Measurements from ENCODE around the gene BCL7A. TPM values are rescaled to one million over a fixed set of nuclear protein-coding genes. Genes with fewer than 3 reads are reported as not detected.
A peak's percentile ranks its signal among the peaks of the same experiment; 100 is the strongest.

Gene BCL7A
- total and polyA plus RNA-seq, 9 of the 15 experiments (the other 6 are each of a cell fraction or from before 2014, with no cell fraction given) = 0.25 to 21.9 (median 14.9) TPM

GRCh38 chr12:122009741-122010140 is 11.9 kb upstream of the BCL7A start:
- no peaks in the 10 kb centered on the region for H3K9me1 ChIP-seq (ENCODE audit: control insufficient read depth, insufficient read depth, low read length)
- no peaks in the 10 kb centered on the region for H3K36me3 ChIP-seq (ENCODE audit: control insufficient read depth, insufficient read depth, low read length)
- ChIA-PET CTCF (ENCODE audit: low intra/inter-chr PET ratio) (no interaction called here), POLR2A (no interaction called here)
- no peak overlapping the region for H3K27ac ChIP-seq (ENCODE audit: extremely low read depth, low read depth, low read length)
- H4K20me1 ChIP-seq (replicated peaks; ENCODE audit: control insufficient read depth, insufficient read depth, low read length) = no peaks in the 10 kb centered on the region
- H3K9ac ChIP-seq (ENCODE audit: insufficient read depth in 1 of 2, low read depth in 2 of 2, low read length in 2 of 2) = 0 out of 4 replicates have a peak overlapping the region, but pooled peaks of 1 of the 2 experiments have one; percentile 21
- no peak overlapping the region for H3K4me2 ChIP-seq (ENCODE audit: insufficient read depth, low read length)
- FAIRE-seq (no peak), DNase-seq (ENCODE audit: extremely low read depth in 1 of 4, low spot score in 3 of 4) (no peak), ATAC-seq (no peak)
- no peak overlapping the region for H2AFZ ChIP-seq (ENCODE audit: low read depth, low read length)
- no peaks in the 10 kb centered on the region for H3K9me3 ChIP-seq (replicated peaks; ENCODE audit: control insufficient read depth, insufficient read depth, low read depth, low read length)
- no TSS peak for BruUV-seq (replicated peaks)
- peaks cover 5 to 9% of the 10 kb centered on the region in 2 experiments for H3K4me1 ChIP-seq (replicated peaks in 1 of 2; ENCODE audit: control insufficient read depth in 2 of 2, insufficient read depth in 2 of 2, low read length in 2 of 2)
- in situ Hi-C loops (cut with MboI) = no loop called here
- intact Hi-C loops (cut with micrococcal nuclease) = no loop called here
- no peak overlapping the region for H3K4me3 ChIP-seq
- no peaks in the 10 kb centered on the region for H3K79me2 ChIP-seq (ENCODE audit: control insufficient read depth, insufficient read depth, low read length)
- H3K27me3 ChIP-seq (ENCODE audit: control insufficient read depth in 2 of 2, insufficient read depth in 2 of 2, low read length in 2 of 2) = peaks cover 5 to 15% of the 10 kb centered on the region in 2 experiments; a peak in 3 of 5 replicates
- no peak for TF ChIP-seq CBFB (CRISPR knock-in tag; IDR thresholded peaks at IDR 0.05)
- TF ChIP-seq ZNF224 (CRISPR knock-in tag; IDR thresholded peaks at IDR 0.05) = no peak
- 26% methylated on average over 8 of the region's 9 CpGs for WGBS (ENCODE audit: insufficient coverage, low coverage, missing lambda C conversion rate)

GRCh38 chr12:122012184-122012583 is 9.5 kb upstream of the BCL7A start:
- no TSS peak for BruUV-seq (replicated peaks)
- Histone ChIP-seq H3K36me3 (ENCODE audit: control insufficient read depth, insufficient read depth, low read length) (no peaks in the 10 kb centered on the region), H3K9me1 (ENCODE audit: control insufficient read depth, insufficient read depth, low read length) (no peaks in the 10 kb centered on the region), H3K9me3 (replicated peaks; ENCODE audit: control insufficient read depth, insufficient read depth, low read depth, low read length) (no peaks in the 10 kb centered on the region), H3K79me2 (ENCODE audit: control insufficient read depth, insufficient read depth, low read length) (no peaks in the 10 kb centered on the region), H3K27me3 (ENCODE audit: control insufficient read depth in 2 of 2, insufficient read depth in 2 of 2, low read length in 2 of 2) (peaks cover 0 to 8% of the 10 kb centered on the region in 2 experiments; a peak in 1 of 5 replicates), H3K9ac (ENCODE audit: insufficient read depth in 1 of 2, low read depth in 2 of 2, low read length in 2 of 2) (no peak overlapping the region), H4K20me1 (replicated peaks; ENCODE audit: control insufficient read depth, insufficient read depth, low read length) (no peaks in the 10 kb centered on the region), H3K4me1 (replicated peaks in 1 of 2; ENCODE audit: control insufficient read depth in 2 of 2, insufficient read depth in 2 of 2, low read length in 2 of 2) (peaks cover 5 to 6% of the 10 kb centered on the region in 2 experiments), H3K4me2 (ENCODE audit: insufficient read depth, low read length) (no peak overlapping the region), H3K4me3 (no peak overlapping the region), H2AFZ (ENCODE audit: low read depth, low read length) (no peak overlapping the region), H3K27ac (ENCODE audit: extremely low read depth, low read depth, low read length) (no peak overlapping the region)
- 48% methylated on average over 6 of the region's 6 CpGs for WGBS (ENCODE audit: insufficient coverage, low coverage, missing lambda C conversion rate)
- DNase-seq (ENCODE audit: extremely low read depth in 1 of 4, low spot score in 3 of 4) = no peak
- in situ Hi-C loops (cut with MboI) (no loop called here), intact Hi-C loops (cut with micrococcal nuclease) (no loop called here)
- CTCF ChIA-PET (ENCODE audit: low intra/inter-chr PET ratio) = no interaction called here
- peak; percentile 15 for FAIRE-seq
- peak; percentile 27 for TF ChIP-seq RBM25 (IDR thresholded peaks at IDR 0.05; ENCODE audit: low read depth, low read length, severe bottlenecking)
- TF ChIP-seq ZNF407 (IDR thresholded peaks at IDR 0.05; ENCODE audit: low read depth) = peak; percentile 33; the same call in 1 of the 2 replicates
- TF ChIP-seq SPI1 (IDR thresholded peaks at IDR 0.05; ENCODE audit: borderline replicate concordance, low read depth, low read length) = 0 out of 2 replicates have a peak, but pooled peaks have one; percentile 2
- TF ChIP-seq MIER1 (IDR thresholded peaks at IDR 0.05; ENCODE audit: low read depth) = no peak
- peak; percentile 61 for TF ChIP-seq ZFP36 (IDR thresholded peaks at IDR 0.05; ENCODE audit: low read depth, low read length, partially characterized antibody)
- POLR2A ChIA-PET = interaction anchor here (1.1 to 1.6 kb wide), 2 partner anchors 9 kb away, joined by 4 to 7 read pairs; partner anchors contain the start of gene BCL7A
- ATAC-seq = no peak
